GM12801 (cell line): ENCODE results near the gene ST7.

Source experiments
- TF ChIP-seq, protein P1 (sequence below): IDR thresholded peaks from one replicate; pipeline ENCODE4 v1.5.1; 2011; ENCODE audit warnings: control low read depth; ENCODE audit not compliant: insufficient read length; ENCODE audit errors: extremely low read depth

Gene ST7

DNA sequence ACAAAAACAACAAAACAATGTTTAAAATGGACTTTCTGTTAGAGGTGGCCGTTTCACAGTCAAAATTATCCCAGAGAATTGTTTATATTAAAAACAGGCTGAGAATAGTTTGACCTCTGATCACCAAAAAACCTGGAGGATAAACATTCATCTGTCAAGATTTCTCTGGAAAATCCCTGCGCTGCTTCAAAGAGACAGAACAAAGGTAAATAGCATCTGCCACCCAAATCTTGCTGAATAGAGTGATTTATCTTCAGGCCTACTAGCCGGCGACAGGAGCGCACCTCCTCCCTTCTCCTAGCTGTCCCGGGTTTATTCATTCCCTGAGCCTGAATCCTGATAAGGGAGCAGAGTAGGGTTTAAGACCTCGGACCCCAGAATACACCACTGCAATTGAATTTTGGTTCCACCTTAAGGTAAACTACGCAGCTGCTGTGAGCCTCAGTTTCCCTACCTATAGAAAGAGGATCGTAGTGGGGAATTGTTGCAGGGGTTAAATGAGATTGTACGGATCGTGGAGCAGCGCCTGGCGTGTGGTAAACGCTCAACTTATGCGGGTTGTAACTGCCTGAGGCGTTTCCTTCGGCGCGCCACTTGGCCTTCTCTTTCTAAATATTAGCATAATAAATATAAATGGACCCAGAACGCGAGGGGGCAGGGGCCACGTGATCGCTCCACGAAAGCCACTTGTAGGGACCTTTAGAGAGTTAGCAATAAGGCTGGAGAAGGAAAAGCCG lies 498 bp upstream of the ST7 start:
- TF ChIP-seq, protein P1, sequence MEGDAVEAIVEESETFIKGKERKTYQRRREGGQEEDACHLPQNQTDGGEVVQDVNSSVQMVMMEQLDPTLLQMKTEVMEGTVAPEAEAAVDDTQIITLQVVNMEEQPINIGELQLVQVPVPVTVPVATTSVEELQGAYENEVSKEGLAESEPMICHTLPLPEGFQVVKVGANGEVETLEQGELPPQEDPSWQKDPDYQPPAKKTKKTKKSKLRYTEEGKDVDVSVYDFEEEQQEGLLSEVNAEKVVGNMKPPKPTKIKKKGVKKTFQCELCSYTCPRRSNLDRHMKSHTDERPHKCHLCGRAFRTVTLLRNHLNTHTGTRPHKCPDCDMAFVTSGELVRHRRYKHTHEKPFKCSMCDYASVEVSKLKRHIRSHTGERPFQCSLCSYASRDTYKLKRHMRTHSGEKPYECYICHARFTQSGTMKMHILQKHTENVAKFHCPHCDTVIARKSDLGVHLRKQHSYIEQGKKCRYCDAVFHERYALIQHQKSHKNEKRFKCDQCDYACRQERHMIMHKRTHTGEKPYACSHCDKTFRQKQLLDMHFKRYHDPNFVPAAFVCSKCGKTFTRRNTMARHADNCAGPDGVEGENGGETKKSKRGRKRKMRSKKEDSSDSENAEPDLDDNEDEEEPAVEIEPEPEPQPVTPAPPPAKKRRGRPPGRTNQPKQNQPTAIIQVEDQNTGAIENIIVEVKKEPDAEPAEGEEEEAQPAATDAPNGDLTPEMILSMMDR: no peak

GRCh38 chr7:116953906-116954838 lies 871 bp downstream of the ST7 start:
- TF ChIP-seq, protein P1: no peak

DNA sequence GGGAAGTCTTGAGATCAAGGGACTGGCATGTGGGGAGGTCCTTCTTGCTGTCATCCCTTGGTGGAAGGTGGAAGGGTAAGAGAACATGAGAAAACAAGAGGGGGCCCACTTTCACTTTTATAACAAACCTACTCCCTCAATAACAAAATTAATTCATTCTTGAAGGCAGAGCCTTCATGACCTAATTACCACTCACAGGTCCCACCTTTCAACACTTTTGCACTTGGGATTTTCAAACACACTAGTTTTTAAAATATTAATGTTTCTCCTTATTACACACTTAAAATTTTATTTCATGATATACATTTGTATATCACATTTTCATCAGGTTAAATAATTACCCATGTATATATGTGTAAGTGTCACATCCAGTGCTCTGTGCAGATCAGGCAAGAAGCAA lies 2.0 kb downstream of the ST7 start:
- TF ChIP-seq, protein P1: no peak

GRCh38 chr7:116955801-116956476 lies 2.6 kb downstream of the ST7 start:
- TF ChIP-seq, protein P1: no peak

DNA sequence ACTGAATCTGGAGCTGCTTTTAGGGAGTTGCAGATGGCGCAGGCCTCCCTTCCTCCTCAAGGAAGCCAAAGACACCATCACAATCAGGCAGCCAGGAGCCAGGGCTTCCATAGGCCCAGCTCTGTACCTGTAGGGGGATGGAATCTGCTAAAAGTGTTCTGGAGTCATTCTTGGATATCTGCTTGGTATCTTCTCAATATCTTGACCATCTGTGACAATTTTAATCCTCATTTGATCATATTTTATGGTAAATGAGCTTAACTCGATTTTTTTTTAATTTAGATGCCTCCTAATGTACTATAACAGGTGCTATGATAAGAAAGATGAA lies 3.1 kb downstream of the ST7 start:
- TF ChIP-seq, protein P1: no peak

GRCh38 chr7:116957874-116958273 lies 4.6 kb downstream of the ST7 start:
- TF ChIP-seq, protein P1: no peak

DNA sequence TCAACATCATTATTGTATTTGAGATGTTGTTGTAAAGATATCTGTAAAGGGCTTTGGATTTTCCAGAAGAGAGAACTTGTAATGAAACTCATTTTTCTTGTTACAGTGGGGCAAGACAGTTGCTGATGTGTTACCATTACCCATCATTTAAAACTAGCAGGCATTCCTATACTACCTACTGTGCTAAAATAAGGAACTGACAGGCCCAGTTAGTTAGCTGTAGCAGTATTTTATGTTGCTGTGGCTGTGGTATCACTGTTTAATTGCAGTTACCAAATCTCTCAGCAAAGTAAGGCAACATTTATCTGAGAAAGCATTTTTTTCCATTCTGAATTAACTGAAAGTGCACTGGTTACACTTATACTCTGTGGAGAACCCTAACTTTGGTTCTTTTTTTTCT lies 9.9 kb downstream of the ST7 start:
- TF ChIP-seq, protein P1: no peak
